Measurements from ENCODE around the gene GPR37. TPM values are rescaled to one million over a fixed set of nuclear protein-coding genes. Genes with fewer than 3 reads are reported as not detected.

GPR37 gene
- total RNA-seq, 1 experiment from 2014 or later: 1.8 TPM

GRCh38 chr7:124761164-124761715, 4.4 kb downstream of the GPR37 start:
- ChIA-PET CTCF (no interaction called here), POLR2A (ENCODE audit: unreplicated experiment) (no interaction called here)
- BruUV-seq (replicated peaks): no TSS peak
- H3K27me3 ChIP-seq (ENCODE audit: insufficient read depth, low read depth): peaks cover 2% of the 10 kb centered on the region; the same call in 1 of the 2 replicates
- intact Hi-C loops (cut with micrococcal nuclease; ENCODE audit: unreplicated experiment): no loop called here
- no peaks in the 10 kb centered on the region for H3K79me2 ChIP-seq (ENCODE audit: low read depth)
- no peaks in the 10 kb centered on the region for H4K20me1 ChIP-seq (ENCODE audit: insufficient read depth)
- H3K4me2 ChIP-seq: no peak overlapping the region
- no peak overlapping the region for H2AFZ ChIP-seq
- no peaks in the 10 kb centered on the region for H3K36me3 ChIP-seq (ENCODE audit: low read depth)
- no peak overlapping the region for H3K4me3 ChIP-seq
- no peaks in the 10 kb centered on the region; the same call in 1 of the 2 replicates for H3K4me1 ChIP-seq (replicated peaks; ENCODE audit: insufficient read depth)
- no peaks in the 10 kb centered on the region for H3K9me3 ChIP-seq (ENCODE audit: insufficient read depth, low read depth)
- H3F3A ChIP-seq (ENCODE audit: insufficient read depth, low read depth): 0 out of 2 replicates have a peak, but pooled peaks cover 3% of the 10 kb centered on the region
- no peak overlapping the region for H3K27ac ChIP-seq
- TF ChIP-seq, protein P1, sequence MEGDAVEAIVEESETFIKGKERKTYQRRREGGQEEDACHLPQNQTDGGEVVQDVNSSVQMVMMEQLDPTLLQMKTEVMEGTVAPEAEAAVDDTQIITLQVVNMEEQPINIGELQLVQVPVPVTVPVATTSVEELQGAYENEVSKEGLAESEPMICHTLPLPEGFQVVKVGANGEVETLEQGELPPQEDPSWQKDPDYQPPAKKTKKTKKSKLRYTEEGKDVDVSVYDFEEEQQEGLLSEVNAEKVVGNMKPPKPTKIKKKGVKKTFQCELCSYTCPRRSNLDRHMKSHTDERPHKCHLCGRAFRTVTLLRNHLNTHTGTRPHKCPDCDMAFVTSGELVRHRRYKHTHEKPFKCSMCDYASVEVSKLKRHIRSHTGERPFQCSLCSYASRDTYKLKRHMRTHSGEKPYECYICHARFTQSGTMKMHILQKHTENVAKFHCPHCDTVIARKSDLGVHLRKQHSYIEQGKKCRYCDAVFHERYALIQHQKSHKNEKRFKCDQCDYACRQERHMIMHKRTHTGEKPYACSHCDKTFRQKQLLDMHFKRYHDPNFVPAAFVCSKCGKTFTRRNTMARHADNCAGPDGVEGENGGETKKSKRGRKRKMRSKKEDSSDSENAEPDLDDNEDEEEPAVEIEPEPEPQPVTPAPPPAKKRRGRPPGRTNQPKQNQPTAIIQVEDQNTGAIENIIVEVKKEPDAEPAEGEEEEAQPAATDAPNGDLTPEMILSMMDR (conservative IDR thresholded peaks at IDR 0.05): no peak
- TF ChIP-seq EZH2 (IDR thresholded peaks at IDR 0.05; ENCODE audit: low read depth): no peak
- DNase-seq: no peak
- no peaks in the 10 kb centered on the region for H3K9me2 ChIP-seq (ENCODE audit: insufficient read depth)

DNA sequence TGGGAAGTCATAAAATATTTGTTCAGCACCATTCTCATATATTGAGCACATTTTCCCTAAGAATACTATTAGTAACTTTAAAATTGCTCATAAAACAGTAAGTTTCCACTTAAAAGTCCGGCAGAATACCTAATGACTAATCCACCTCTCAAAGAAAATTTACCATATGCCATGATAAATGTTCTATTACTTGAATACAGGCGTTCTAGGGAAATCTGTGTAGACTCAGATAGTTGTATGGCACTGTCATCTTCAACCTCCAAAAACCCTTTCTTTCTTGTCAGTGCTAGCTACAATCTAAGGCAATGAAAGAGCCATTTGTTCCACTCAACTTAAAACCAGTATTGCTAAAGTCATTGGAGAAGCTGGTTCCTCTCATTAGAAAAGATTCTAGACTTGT, 7.3 kb downstream of the GPR37 start:
- Histone ChIP-seq H3K4me1 (replicated peaks; ENCODE audit: insufficient read depth) (no peaks in the 10 kb centered on the region), H3K27ac (no peak overlapping the region), H3K4me2 (no peak overlapping the region), H3K9me3 (ENCODE audit: insufficient read depth, low read depth) (no peaks in the 10 kb centered on the region), H2AFZ (no peak overlapping the region), H3K79me2 (ENCODE audit: low read depth) (no peaks in the 10 kb centered on the region), H3K36me3 (ENCODE audit: low read depth) (no peaks in the 10 kb centered on the region), H3K4me3 (no peak overlapping the region), H3K9me2 (ENCODE audit: insufficient read depth) (no peaks in the 10 kb centered on the region), H4K20me1 (ENCODE audit: insufficient read depth) (no peaks in the 10 kb centered on the region), H3F3A (ENCODE audit: insufficient read depth, low read depth) (no peaks in the 10 kb centered on the region), H3K27me3 (ENCODE audit: insufficient read depth, low read depth) (0 out of 2 replicates have a peak, but pooled peaks cover under 1% of the 10 kb centered on the region)
- intact Hi-C loops (cut with micrococcal nuclease; ENCODE audit: unreplicated experiment): no loop called here
- BruUV-seq (replicated peaks): no TSS peak
- TF ChIP-seq, protein P1 (conservative IDR thresholded peaks at IDR 0.05): no peak
- TF ChIP-seq EZH2 (IDR thresholded peaks at IDR 0.05; ENCODE audit: low read depth): no peak
- no peak for DNase-seq
- POLR2A ChIA-PET (ENCODE audit: unreplicated experiment): no interaction called here
- CTCF ChIA-PET: no interaction called here

DNA sequence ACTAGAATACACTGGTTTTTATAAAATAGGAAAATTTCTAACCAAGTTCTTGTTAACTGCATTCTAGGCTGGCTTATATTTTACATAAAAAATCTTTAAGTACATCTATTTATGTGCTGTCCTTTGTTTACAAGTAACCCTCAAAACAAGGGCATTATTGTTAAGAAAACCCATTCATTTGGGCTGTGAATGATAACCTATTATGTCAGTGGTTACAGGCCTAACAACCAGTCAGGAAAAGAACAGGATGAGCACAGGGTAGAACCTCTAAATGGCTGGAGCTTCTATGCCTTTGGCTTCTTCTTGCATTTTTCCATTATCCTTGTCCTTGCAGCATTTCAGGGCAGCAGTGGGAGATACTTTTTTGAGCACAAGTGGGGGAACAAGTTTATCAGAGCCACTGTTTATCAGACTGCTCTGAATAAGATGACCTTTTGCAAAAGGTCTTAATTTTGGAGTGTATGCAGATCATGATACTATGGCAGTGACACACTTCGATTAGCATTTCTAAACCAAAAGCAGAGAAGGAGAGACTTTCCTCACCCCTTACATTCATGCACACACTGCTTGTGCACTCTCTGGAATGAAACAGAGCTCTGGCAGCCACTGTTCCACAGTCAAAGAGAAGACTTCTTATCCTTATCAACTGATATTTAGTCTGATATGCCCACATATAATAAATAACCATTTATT, 10.9 kb downstream of the GPR37 start:
- Histone ChIP-seq H3F3A (ENCODE audit: insufficient read depth, low read depth) (no peaks in the 10 kb centered on the region), H3K27ac (no peak overlapping the region), H2AFZ (no peak overlapping the region), H3K4me3 (no peak overlapping the region), H4K20me1 (ENCODE audit: insufficient read depth) (no peaks in the 10 kb centered on the region), H3K9me2 (ENCODE audit: insufficient read depth) (no peaks in the 10 kb centered on the region), H3K79me2 (ENCODE audit: low read depth) (no peaks in the 10 kb centered on the region), H3K36me3 (ENCODE audit: low read depth) (no peaks in the 10 kb centered on the region), H3K27me3 (ENCODE audit: insufficient read depth, low read depth) (no peaks in the 10 kb centered on the region), H3K4me1 (replicated peaks; ENCODE audit: insufficient read depth) (no peaks in the 10 kb centered on the region), H3K4me2 (no peak overlapping the region), H3K9me3 (ENCODE audit: insufficient read depth, low read depth) (no peaks in the 10 kb centered on the region)
- BruUV-seq (replicated peaks): no TSS peak
- ChIA-PET CTCF (no interaction called here), POLR2A (ENCODE audit: unreplicated experiment) (no interaction called here)
- TF ChIP-seq, protein P1 (conservative IDR thresholded peaks at IDR 0.05): no peak
- TF ChIP-seq EZH2 (IDR thresholded peaks at IDR 0.05; ENCODE audit: low read depth): no peak
- no peak for DNase-seq
- intact Hi-C loops (cut with micrococcal nuclease; ENCODE audit: unreplicated experiment): no loop called here

All from PC-9 (cell line).